HCT116 (cell line): Measurements from ENCODE around the gene CHKA. TPM values are rescaled to one million over a fixed set of nuclear protein-coding genes. Genes with fewer than 3 reads are reported as not detected.

ENCODE experiments used
- ATAC-seq: fragments of 200-7000 bp; cut with Tn5 transposase; 2 replicates; pipeline ENCODE4 v1.9.1; 2020; ENCODE audit warnings: mild to moderate bottlenecking, moderate library complexity
- BruUV-seq: library from RNA; stranded (reverse); fragments of 400-500 nt; replicated peaks from 2 replicates; lab custom pipeline; 2021; lab: Mats Ljungman, UMichigan
- CTCF ChIA-PET: fragments of 300-600 bp; sonication (Branson Sonifier 250); formaldehyde crosslinking; loops from one replicate; lab custom pipeline; 2021; ENCODE audit warnings: antibody characterized with exemption; lab: Charles Lee
- POLR2A ChIA-PET: fragments of 300-600, 350-600 bp; sonication (Branson Sonifier 250); formaldehyde crosslinking; loops from one replicate; lab custom pipeline; 2021; ENCODE audit warnings: antibody characterized with exemption; lab: Charles Lee
- RAD21 ChIA-PET, 2 experiments: fragments of 300-600 bp; sonication (Branson Sonifier 250); formaldehyde crosslinking; loops; one replicate each; lab custom pipeline; 2023; ENCODE audit warnings: low total read pairs in 2 of 2; ENCODE audit not compliant: uncharacterized antibody in 2 of 2, unreplicated experiment in 2 of 2, low non-redundant PET in 1 of 2; lab: Charles Lee
- DNase-seq: peaks from one replicate; pipeline ENCODE4 v3.0.0-alpha.2; 2010; ENCODE audit warnings: low read depth, low spot score
- H2AFZ ChIP-seq: fragments of 200-600 bp; shearing (Covaris generic), sonication (generic); 2 replicates; pipeline ENCODE4 v1.6.1; 2017; ENCODE audit warnings: low read depth, mixed run types, mixed read lengths, antibody characterized with exemption, low read length; ENCODE audit not compliant: poor library complexity, severe bottlenecking
- H3K27ac ChIP-seq: 2 replicates; pipeline ENCODE4 v1.5.1; 2012; ENCODE audit warnings: low read depth, low read length
- H3K27me3 ChIP-seq: fragments of 200-600 bp; sonication (generic); 2 replicates; pipeline ENCODE4 v1.6.1; 2016; ENCODE audit warnings: mixed run types, low read length, mixed read lengths; ENCODE audit not compliant: insufficient read depth
- H3K36me3 ChIP-seq, 2 experiments: fragments of 200-500 bp in 1 of 2; fragments of 200-600 bp in 1 of 2; sonication (Bioruptor generic) in 1 of 2; sonication (generic) in 1 of 2; 2 replicates each; pipeline versions ENCODE4 v1.5.1 to v1.6.1; 2014 to 2016; ENCODE audit warnings: low read length in 2 of 2, inconsistent platforms in 1 of 2, mixed read lengths in 1 of 2, mixed run types in 1 of 2; ENCODE audit not compliant: insufficient read depth in 2 of 2, control insufficient read depth in 1 of 2
- H3K4me1 ChIP-seq, 2 experiments: fragments of 200-600 bp in 1 of 2; sonication (generic) in 1 of 2; 2 replicates each; pipeline versions ENCODE4 v1.5.1 to v1.6.1; 2012 to 2017; ENCODE audit warnings: low read length in 2 of 2, inconsistent platforms in 1 of 2, mild to moderate bottlenecking in 1 of 2, mixed read lengths in 1 of 2, mixed run types in 1 of 2, moderate library complexity in 1 of 2; ENCODE audit not compliant: insufficient read depth in 2 of 2, control insufficient read depth in 1 of 2
- H3K4me2 ChIP-seq: fragments of 200-600 bp; sonication (generic); 2 replicates; pipeline ENCODE4 v1.6.1; 2017; ENCODE audit warnings: mixed run types, low read length, mixed read lengths
- H3K4me3 ChIP-seq, 2 experiments: fragments of 200-600 bp in 1 of 2; sonication (generic) in 1 of 2; replicated peaks in 1 of 2; 2 replicates each; pipeline ENCODE4 v1.5.1; 2011 to 2016; ENCODE audit warnings: low read length in 2 of 2, control low read depth in 1 of 2, low read depth in 1 of 2, mild to moderate bottlenecking in 1 of 2, mixed read lengths in 1 of 2, mixed run types in 1 of 2
- H3K79me2 ChIP-seq: fragments of 200-600 bp; sonication (generic); 2 replicates; pipeline ENCODE4 v1.6.1; 2017; ENCODE audit warnings: mild to moderate bottlenecking, mixed run types, low read length, moderate library complexity, mixed read lengths; ENCODE audit not compliant: insufficient read depth
- H3K9ac ChIP-seq: fragments of 200-600 bp; sonication (generic); 2 replicates; pipeline ENCODE4 v1.6.1; 2016; ENCODE audit warnings: low read length, mixed read lengths
- H3K9me2 ChIP-seq: fragments of 200-600 bp; sonication (generic), shearing (Covaris generic); 2 replicates; pipeline ENCODE4 v1.6.1; 2017; ENCODE audit warnings: mixed run types, mild to moderate bottlenecking, moderate library complexity; ENCODE audit not compliant: insufficient read depth
- H3K9me3 ChIP-seq, 2 experiments: fragments of 200-500 bp in 1 of 2; fragments of 200-600 bp in 1 of 2; sonication (Bioruptor generic) in 1 of 2; sonication (generic) in 1 of 2; 2 replicates each; pipeline ENCODE4 v1.6.1; 2014 to 2017; ENCODE audit warnings: low read length in 2 of 2, mixed read lengths in 2 of 2, inconsistent platforms in 1 of 2, low read depth in 1 of 2, mild to moderate bottlenecking in 1 of 2, mixed run types in 1 of 2, moderate library complexity in 1 of 2; ENCODE audit not compliant: control insufficient read depth in 1 of 2, insufficient read depth in 1 of 2
- H4K20me1 ChIP-seq: fragments of 200-600 bp; sonication (generic), shearing (Covaris generic); 2 replicates; pipeline ENCODE4 v1.6.1; 2017; ENCODE audit warnings: mixed run types, mild to moderate bottlenecking, moderate library complexity; ENCODE audit not compliant: insufficient read depth
- CBX3 ChIP-seq: IDR thresholded peaks from 2 replicates; pipeline ENCODE4 v1.6.1; 2012; ENCODE audit warnings: low read depth
- EZH2phosphoT487 ChIP-seq: fragments of 200-600 bp; IDR thresholded peaks from 2 replicates; pipeline ENCODE4 v1.6.1; 2018; ENCODE audit warnings: antibody characterized with exemption, borderline replicate concordance
- POLR2A ChIP-seq: IDR thresholded peaks from 2 replicates; pipeline ENCODE4 v1.7.0; 2011; ENCODE audit warnings: borderline replicate concordance; ENCODE audit not compliant: insufficient read depth, insufficient read length; ENCODE audit errors: extremely low read depth
- POLR2AphosphoS5 ChIP-seq: IDR thresholded peaks from 2 replicates; pipeline ENCODE4 v1.6.1; 2011; ENCODE audit warnings: mild to moderate bottlenecking, low read depth, low read length, moderate library complexity
- RAD21 ChIP-seq: IDR thresholded peaks from 2 replicates; pipeline ENCODE4 v1.6.1; 2012; ENCODE audit warnings: low read depth, mild to moderate bottlenecking
- SP1 ChIP-seq: IDR thresholded peaks from 2 replicates; pipeline ENCODE4 v1.6.1; 2012; ENCODE audit warnings: low read depth
- YY1 ChIP-seq: IDR thresholded peaks from 2 replicates; pipeline ENCODE4 v1.6.1; 2011; ENCODE audit warnings: low read length, low read depth, moderate library complexity, mild to moderate bottlenecking; ENCODE audit not compliant: insufficient replicate concordance; ENCODE audit errors: extremely low read depth
- ZFX ChIP-seq: fragments of 450-650 bp; IDR thresholded peaks from 2 replicates; pipeline ENCODE4 v1.6.1; 2017
- ZNF274 ChIP-seq: fragments of 200-500 bp; sonication (Bioruptor generic); IDR thresholded peaks from 2 replicates; pipeline ENCODE4 v1.6.1; 2014; ENCODE audit warnings: mild to moderate bottlenecking, low read depth, low read length, inconsistent platforms
- intact Hi-C: fragments of 100-400 bp; cut with micrococcal nuclease; formaldehyde crosslinking; loops from 2 replicates; pipeline ENCODE4 v1.10.0; 2022
- total RNA-seq: library from RNA; stranded (reverse); gene quantifications from one replicate; pipeline ENCODE4 v1.2.1, GENCODE V29; 2021; ENCODE audit not compliant: unreplicated experiment
- TF ChIP-seq, protein P1 (sequence below): IDR thresholded peaks from 2 replicates; pipeline ENCODE4 v1.6.1; 2012; ENCODE audit warnings: low read depth
- TF ChIP-seq, protein P2 (sequence below): IDR thresholded peaks from 2 replicates; pipeline ENCODE4 v1.6.1; 2012
- TF ChIP-seq, protein P3 (sequence below): IDR thresholded peaks from 2 replicates; pipeline ENCODE4 v1.6.1; 2012

CHKA gene
- total RNA-seq, 1 experiment from 2014 or later: 33.1 TPM

DNA sequence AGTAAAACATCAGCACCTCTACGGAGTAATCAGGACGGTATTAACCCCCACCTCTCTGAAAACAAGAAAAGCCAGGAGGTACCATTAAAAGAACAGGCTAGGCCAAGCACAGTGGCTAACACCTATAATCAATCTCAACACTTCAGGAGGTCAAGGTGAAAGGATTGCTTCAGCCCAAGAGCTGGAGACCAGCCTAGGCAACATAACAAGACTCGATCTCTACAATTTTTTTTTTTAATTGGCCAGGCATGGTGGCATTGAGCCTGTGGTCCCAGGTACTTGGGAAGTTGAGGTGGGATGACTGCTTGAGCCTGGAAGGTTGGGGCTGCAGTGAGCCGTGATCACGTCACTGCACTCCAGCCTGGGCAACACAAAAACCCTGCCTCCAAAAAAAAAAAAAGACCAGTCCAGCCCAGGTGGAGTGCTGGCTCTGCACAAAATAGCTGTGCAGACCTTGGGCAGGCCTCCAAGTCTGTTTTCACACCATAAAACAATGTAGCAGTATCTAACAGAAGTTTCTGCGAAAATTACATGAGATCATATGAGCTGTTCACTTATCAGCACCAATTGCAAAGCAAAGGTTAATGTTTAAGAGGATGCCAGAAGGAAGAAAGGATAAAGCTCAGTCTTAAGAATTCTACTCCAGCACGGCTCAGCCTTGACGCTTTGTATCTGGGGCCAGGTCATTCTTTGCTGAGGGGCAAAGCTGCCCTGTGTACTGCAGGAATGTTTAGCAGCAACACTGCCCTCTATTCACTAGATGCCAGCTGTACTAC lies 14.8 kb downstream of the CHKA start:
- H3K9me3 ChIP-seq: no peaks in the 10 kb centered on the region
- TF ChIP-seq POLR2AphosphoS5 (no peak), YY1 (no peak), ZNF274 (no peak), CBX3 (no peak), RAD21 (no peak), EZH2phosphoT487 (no peak), POLR2A (no peak), SP1 (no peak), ZFX (no peak)
- TF ChIP-seq, protein P1, sequence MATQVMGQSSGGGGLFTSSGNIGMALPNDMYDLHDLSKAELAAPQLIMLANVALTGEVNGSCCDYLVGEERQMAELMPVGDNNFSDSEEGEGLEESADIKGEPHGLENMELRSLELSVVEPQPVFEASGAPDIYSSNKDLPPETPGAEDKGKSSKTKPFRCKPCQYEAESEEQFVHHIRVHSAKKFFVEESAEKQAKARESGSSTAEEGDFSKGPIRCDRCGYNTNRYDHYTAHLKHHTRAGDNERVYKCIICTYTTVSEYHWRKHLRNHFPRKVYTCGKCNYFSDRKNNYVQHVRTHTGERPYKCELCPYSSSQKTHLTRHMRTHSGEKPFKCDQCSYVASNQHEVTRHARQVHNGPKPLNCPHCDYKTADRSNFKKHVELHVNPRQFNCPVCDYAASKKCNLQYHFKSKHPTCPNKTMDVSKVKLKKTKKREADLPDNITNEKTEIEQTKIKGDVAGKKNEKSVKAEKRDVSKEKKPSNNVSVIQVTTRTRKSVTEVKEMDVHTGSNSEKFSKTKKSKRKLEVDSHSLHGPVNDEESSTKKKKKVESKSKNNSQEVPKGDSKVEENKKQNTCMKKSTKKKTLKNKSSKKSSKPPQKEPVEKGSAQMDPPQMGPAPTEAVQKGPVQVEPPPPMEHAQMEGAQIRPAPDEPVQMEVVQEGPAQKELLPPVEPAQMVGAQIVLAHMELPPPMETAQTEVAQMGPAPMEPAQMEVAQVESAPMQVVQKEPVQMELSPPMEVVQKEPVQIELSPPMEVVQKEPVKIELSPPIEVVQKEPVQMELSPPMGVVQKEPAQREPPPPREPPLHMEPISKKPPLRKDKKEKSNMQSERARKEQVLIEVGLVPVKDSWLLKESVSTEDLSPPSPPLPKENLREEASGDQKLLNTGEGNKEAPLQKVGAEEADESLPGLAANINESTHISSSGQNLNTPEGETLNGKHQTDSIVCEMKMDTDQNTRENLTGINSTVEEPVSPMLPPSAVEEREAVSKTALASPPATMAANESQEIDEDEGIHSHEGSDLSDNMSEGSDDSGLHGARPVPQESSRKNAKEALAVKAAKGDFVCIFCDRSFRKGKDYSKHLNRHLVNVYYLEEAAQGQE: no peak
- TF ChIP-seq, protein P2, sequence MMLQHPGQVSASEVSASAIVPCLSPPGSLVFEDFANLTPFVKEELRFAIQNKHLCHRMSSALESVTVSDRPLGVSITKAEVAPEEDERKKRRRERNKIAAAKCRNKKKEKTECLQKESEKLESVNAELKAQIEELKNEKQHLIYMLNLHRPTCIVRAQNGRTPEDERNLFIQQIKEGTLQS: no peak
- TF ChIP-seq, protein P3, sequence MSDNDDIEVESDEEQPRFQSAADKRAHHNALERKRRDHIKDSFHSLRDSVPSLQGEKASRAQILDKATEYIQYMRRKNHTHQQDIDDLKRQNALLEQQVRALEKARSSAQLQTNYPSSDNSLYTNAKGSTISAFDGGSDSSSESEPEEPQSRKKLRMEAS: no peak
- H3K4me3 ChIP-seq: no peak overlapping the region
- H3K36me3 ChIP-seq: no peaks in the 10 kb centered on the region
- DNase-seq (no peak), ATAC-seq (no peak)
- no peak overlapping the region for H3K4me2 ChIP-seq
- intact Hi-C loops: no loop called here
- H3K27me3 ChIP-seq: no peaks in the 10 kb centered on the region
- no peaks in the 10 kb centered on the region for H3K9me2 ChIP-seq
- RAD21 ChIA-PET: interaction anchor here in 1 of 2 experiments (0.6 kb wide), 1 partner anchor 151 kb away, joined by 5 read pairs; no protein-coding TSS in a partner anchor
- H2AFZ ChIP-seq: no peak overlapping the region
- CTCF ChIA-PET: no interaction called here
- BruUV-seq: no TSS peak
- H3K27ac ChIP-seq: no peak overlapping the region
- peaks cover 93% of the 10 kb centered on the region for H3K79me2 ChIP-seq
- H4K20me1 ChIP-seq: no peaks in the 10 kb centered on the region; the same call in 1 of the 2 replicates
- H3K4me1 ChIP-seq: no peaks in the 10 kb centered on the region
- POLR2A ChIA-PET: no interaction called here
- no peak overlapping the region for H3K9ac ChIP-seq
